Nephron (organoid): ENCODE results near the gene USP36.

Experiments
- H3K27ac Mint-ChIP-seq, 3 experiments: 2 replicates each; pipeline ENCODE4 v1.8.0; 2020; ENCODE audit warnings: mixed read lengths in 3 of 3, mild to moderate bottlenecking in 2 of 3, moderate library complexity in 1 of 3
- H3K27me3 Mint-ChIP-seq: 2 replicates; pipeline ENCODE4 v1.8.0; 2021; ENCODE audit warnings: low read depth, mild to moderate bottlenecking, moderate library complexity, mixed read lengths
- H3K36me3 Mint-ChIP-seq: 2 replicates; pipeline ENCODE4 v1.8.0; 2020; ENCODE audit warnings: low read depth, mixed read lengths
- H3K4me1 Mint-ChIP-seq: 2 replicates; pipeline ENCODE4 v1.8.0; 2020; ENCODE audit warnings: mixed read lengths
- H3K4me3 Mint-ChIP-seq, 3 experiments: 2 replicates each; pipeline ENCODE4 v1.8.0; 2020; ENCODE audit warnings: mild to moderate bottlenecking in 3 of 3, mixed read lengths in 3 of 3, moderate library complexity in 2 of 3
- H3K9me3 Mint-ChIP-seq: 2 replicates; pipeline ENCODE4 v1.8.0; 2020; ENCODE audit warnings: mixed read lengths
- CTCF ChIP-seq, 3 experiments: fragments of 200-600 bp; sonication (generic); IDR thresholded peaks; one replicate each; pipeline ENCODE4 v1.5.0; 2021; ENCODE audit warnings: antibody characterized with exemption in 3 of 3; ENCODE audit not compliant: unreplicated experiment in 3 of 3

USP36 gene

GRCh38 chr17:78819402-78819801 is 21.2 kb downstream of the USP36 start:
- no peak for TF ChIP-seq CTCF (IDR thresholded peaks at IDR 0.05; ENCODE audit: unreplicated experiment in 3 of 3)
- peaks cover 4% of the 10 kb centered on the region for H3K27me3 Mint-ChIP-seq
- peaks cover 12% of the 10 kb centered on the region for H3K4me1 Mint-ChIP-seq
- no peaks in the 10 kb centered on the region for H3K9me3 Mint-ChIP-seq
- no peak overlapping the region for H3K4me3 Mint-ChIP-seq
- H3K36me3 Mint-ChIP-seq = peaks cover 63% of the 10 kb centered on the region
- H3K27ac Mint-ChIP-seq = no peak overlapping the region

GRCh38 chr17:78818932-78819331 is 21.7 kb downstream of the USP36 start:
- Mint-ChIP-seq H3K27me3 (peaks cover 4% of the 10 kb centered on the region), H3K36me3 (peaks cover 68% of the 10 kb centered on the region), H3K4me3 (no peak overlapping the region), H3K27ac (no peak overlapping the region), H3K4me1 (peaks cover 12% of the 10 kb centered on the region), H3K9me3 (no peaks in the 10 kb centered on the region)
- no peak for TF ChIP-seq CTCF (IDR thresholded peaks at IDR 0.05; ENCODE audit: unreplicated experiment in 3 of 3)

- Mint-ChIP-seq H3K27me3 (peaks cover 4% of the 10 kb centered on the region), H3K4me3 (no peak overlapping the region), H3K4me1 (peaks cover 9% of the 10 kb centered on the region), H3K36me3 (peaks cover 68% of the 10 kb centered on the region), H3K27ac (no peak overlapping the region), H3K9me3 (no peaks in the 10 kb centered on the region)
- no peak for TF ChIP-seq CTCF (IDR thresholded peaks at IDR 0.05; ENCODE audit: unreplicated experiment in 3 of 3)
These were observed 22.3 kb downstream of the USP36 start for GRCh38 chr17:78818152-78818846.

- no peak for TF ChIP-seq CTCF (IDR thresholded peaks at IDR 0.05; ENCODE audit: unreplicated experiment in 3 of 3)
- Mint-ChIP-seq H3K27me3 (no peaks in the 10 kb centered on the region), H3K36me3 (peaks cover 65% of the 10 kb centered on the region), H3K4me3 (no peak overlapping the region), H3K27ac (no peak overlapping the region), H3K4me1 (no peaks in the 10 kb centered on the region), H3K9me3 (no peaks in the 10 kb centered on the region)
These were observed 23.5 kb downstream of the USP36 start for GRCh38 chr17:78817123-78817522.

GRCh38 chr17:78815696-78816095 is 24.9 kb downstream of the USP36 start:
- Mint-ChIP-seq H3K36me3 (peaks cover 66% of the 10 kb centered on the region), H3K4me1 (no peaks in the 10 kb centered on the region), H3K4me3 (no peak overlapping the region), H3K27me3 (no peaks in the 10 kb centered on the region), H3K9me3 (no peaks in the 10 kb centered on the region), H3K27ac (no peak overlapping the region)
- TF ChIP-seq CTCF (IDR thresholded peaks at IDR 0.05; ENCODE audit: unreplicated experiment in 3 of 3) = no peak

GRCh38 chr17:78812855-78813254 is 27.8 kb downstream of the USP36 start:
- H3K36me3 Mint-ChIP-seq = peaks cover 58% of the 10 kb centered on the region
- no peaks in the 10 kb centered on the region for H3K4me1 Mint-ChIP-seq
- no peak overlapping the region for H3K27ac Mint-ChIP-seq
- no peak for TF ChIP-seq CTCF (IDR thresholded peaks at IDR 0.05; ENCODE audit: unreplicated experiment in 3 of 3)
- no peaks in the 10 kb centered on the region for H3K27me3 Mint-ChIP-seq
- H3K9me3 Mint-ChIP-seq = no peaks in the 10 kb centered on the region
- H3K4me3 Mint-ChIP-seq = no peak overlapping the region
